Measurements from ENCODE around the gene PYGB.

DNA sequence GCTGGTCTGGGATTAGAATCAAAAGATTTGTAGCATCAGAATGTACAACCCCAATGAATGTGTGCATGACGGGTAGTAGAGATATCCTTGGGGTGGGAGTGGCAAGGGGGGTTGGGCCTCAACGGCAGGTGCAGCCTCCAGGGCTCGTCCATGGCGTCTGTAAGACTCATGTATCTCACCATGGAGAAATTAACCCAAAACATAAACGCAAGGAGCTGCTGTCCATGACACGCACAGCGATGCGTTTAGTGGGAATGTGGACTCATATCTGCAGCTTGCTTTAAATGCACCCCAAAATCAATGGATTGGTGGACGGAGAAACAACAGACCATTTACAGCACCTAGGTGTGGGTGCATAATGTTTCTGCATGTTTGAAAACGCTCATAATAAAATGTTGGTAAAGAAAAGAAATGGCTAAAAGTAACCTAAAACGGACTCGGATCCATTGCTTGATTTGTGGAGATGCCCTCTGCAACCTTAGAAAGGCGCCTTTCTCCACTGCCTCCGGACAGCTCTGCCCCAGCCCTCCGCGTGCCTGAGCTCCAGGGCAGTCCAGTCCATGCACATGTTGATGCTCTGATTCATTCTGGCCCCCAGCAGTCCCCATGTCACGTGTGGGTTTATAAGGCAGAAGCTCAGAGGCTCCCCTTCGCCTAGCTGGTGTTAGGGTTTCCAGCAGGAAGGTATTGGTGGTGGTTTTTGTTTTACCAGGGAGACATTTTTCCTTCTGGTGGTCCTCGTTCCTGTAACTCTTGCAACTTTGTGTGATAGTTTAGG is 24.5 kb downstream of the PYGB start:
- TF ChIP-seq POU2F2 (IDR thresholded peaks at IDR 0.05; ENCODE audit: low read depth, low read length) (no peak), TAF1 (IDR thresholded peaks at IDR 0.05; ENCODE audit: low read depth, low read length) (no peak), POLR2A (IDR thresholded peaks at IDR 0.05; ENCODE audit: low read depth, low read length) (no peak), POLR2AphosphoS5 (IDR thresholded peaks at IDR 0.05; ENCODE audit: low read depth, low read length) (no peak), SPI1 (IDR thresholded peaks at IDR 0.05; ENCODE audit: low read depth, low read length) (no peak), PAX5 (IDR thresholded peaks at IDR 0.05; ENCODE audit: insufficient read depth, low read length, severe bottlenecking) (no peak)
